H1 (cell line): ENCODE data around the gene TRAT1. TPM values are rescaled to one million over a fixed set of nuclear protein-coding genes. Genes with fewer than 3 reads are reported as not detected.

ENCODE experiments used
- CTCF ChIA-PET: fragments of 300-600 bp; sonication (Branson Sonifier 250); formaldehyde crosslinking; loops from one replicate; lab custom pipeline; 2021; ENCODE audit not compliant: partially characterized antibody; lab: Charles Lee
- POLR2A ChIA-PET: fragments of 300-600 bp; sonication (Branson Sonifier 250); formaldehyde crosslinking; loops from one replicate; lab custom pipeline; 2021; ENCODE audit warnings: inconsistent platforms; ENCODE audit not compliant: partially characterized antibody; lab: Charles Lee
- DNase-seq, 2 experiments: peaks; one replicate each; pipeline versions ENCODE4 v3.0.0 to v3.0.0-alpha.2; 2010 to 2022; ENCODE audit warnings: low spot score in 2 of 2, low read depth in 1 of 2, mixed read lengths in 1 of 2
- FAIRE-seq: peaks from 2 replicates; lab custom pipeline; 2011; peaks lifted over from hg19 to GRCh38; lab: Jason Lieb, UNC
- H2AFZ ChIP-seq: 2 replicates; pipeline ENCODE4 v1.8.1; 2012; ENCODE audit warnings: low read length, inconsistent platforms
- H2AK5ac ChIP-seq: 2 replicates; pipeline ENCODE4 v1.6.1; 2013; ENCODE audit warnings: low read depth, low read length
- H2BK120ac ChIP-seq: replicated peaks from 2 replicates; pipeline ENCODE3; 2013; ENCODE audit warnings: low read depth, low read length, inconsistent platforms
- H2BK12ac ChIP-seq: 2 replicates; pipeline ENCODE4 v1.6.1; 2013; ENCODE audit warnings: low read depth, low read length
- H2BK15ac ChIP-seq: 2 replicates; pipeline ENCODE4 v1.6.1; 2013; ENCODE audit warnings: low read length
- H2BK20ac ChIP-seq: 2 replicates; pipeline ENCODE4 v1.6.1; 2013; ENCODE audit warnings: low read length
- H2BK5ac ChIP-seq: 2 replicates; pipeline ENCODE4 v1.6.1; 2013; ENCODE audit warnings: low read depth, low read length
- H3K14ac ChIP-seq: 2 replicates; pipeline ENCODE4 v1.6.1; 2013; ENCODE audit warnings: inconsistent platforms; ENCODE audit not compliant: insufficient read length
- H3K18ac ChIP-seq: 2 replicates; pipeline ENCODE4 v1.6.1; 2013; ENCODE audit warnings: low read length; ENCODE audit errors: extremely low read depth
- H3K23ac ChIP-seq: 2 replicates; pipeline ENCODE4 v1.6.1; 2013; ENCODE audit warnings: inconsistent platforms; ENCODE audit not compliant: insufficient read length
- H3K23me2 ChIP-seq: 2 replicates; pipeline ENCODE4 v1.6.1; 2013; ENCODE audit warnings: low read depth, low read length
- H3K27ac ChIP-seq: 2 replicates; pipeline ENCODE4 v1.6.1; 2011; ENCODE audit warnings: low read depth, low read length, inconsistent platforms
- H3K27me3 ChIP-seq, 4 experiments: replicated peaks in 1 of 4; 1 replicate in 1 of 4; 2 replicates in 3 of 4; pipeline versions ENCODE4 v1.6.1 to v1.8.1; 2011 to 2013; ENCODE audit warnings: low read length in 3 of 4, mild to moderate bottlenecking in 3 of 4, inconsistent platforms in 2 of 4, mixed read lengths in 2 of 4, moderate library complexity in 1 of 4; ENCODE audit not compliant: control insufficient read depth in 3 of 4, insufficient read depth in 3 of 4; ENCODE audit errors: extremely low read depth in 1 of 4
- H3K36me3 ChIP-seq, 4 experiments: 2 replicates each; pipeline versions ENCODE4 v1.6.1 to v1.8.1; 2011 to 2013; ENCODE audit warnings: mild to moderate bottlenecking in 4 of 4, low read length in 3 of 4, moderate library complexity in 2 of 4, control low read depth in 1 of 4, inconsistent platforms in 1 of 4; ENCODE audit not compliant: insufficient read depth in 4 of 4, control insufficient read depth in 2 of 4
- H3K4ac ChIP-seq: replicated peaks from 2 replicates; pipeline ENCODE3; 2013; ENCODE audit warnings: low read length, low read depth, mixed read lengths, inconsistent platforms; ENCODE audit not compliant: insufficient read length
- H3K4me1 ChIP-seq, 4 experiments: replicated peaks in 1 of 4; 1 replicate in 1 of 4; 2 replicates in 3 of 4; pipeline versions ENCODE4 v1.6.1 to v1.8.1; 2011 to 2013; ENCODE audit warnings: low read length in 3 of 4, inconsistent platforms in 2 of 4, mixed read lengths in 1 of 4; ENCODE audit not compliant: insufficient read depth in 4 of 4, control insufficient read depth in 3 of 4
- H3K4me2 ChIP-seq, 2 experiments: 2 replicates each; pipeline versions ENCODE4 v1.6.1 to v1.8.1; 2011 to 2013; ENCODE audit warnings: low read depth in 2 of 2, low read length in 2 of 2, control low read depth in 1 of 2, inconsistent platforms in 1 of 2, mild to moderate bottlenecking in 1 of 2; ENCODE audit not compliant: insufficient read depth in 1 of 2
- H3K4me3 ChIP-seq, 4 experiments: fragments of 200-600, 300-600 bp in 1 of 4; sonication (generic), shearing (Covaris generic), sonication (Bioruptor Twin) in 1 of 4; 2 replicates each; pipeline versions ENCODE4 v1.5.1 to v1.8.1; 2011 to 2016; ENCODE audit warnings: low read length in 4 of 4, low read depth in 3 of 4, control low read depth in 2 of 4, inconsistent platforms in 2 of 4, mild to moderate bottlenecking in 2 of 4, mixed read lengths in 1 of 4, moderate library complexity in 1 of 4; ENCODE audit not compliant: insufficient read depth in 2 of 4; ENCODE audit errors: extremely low read depth in 1 of 4
- H3K56ac ChIP-seq: replicated peaks from 2 replicates; pipeline ENCODE3; 2013; ENCODE audit warnings: low read depth, mild to moderate bottlenecking, mixed read lengths, low read length, inconsistent platforms; ENCODE audit not compliant: insufficient read length
- H3K79me1 ChIP-seq: 2 replicates; pipeline ENCODE4 v1.6.1; 2013; ENCODE audit warnings: low read depth, low read length, control low read depth
- H3K79me2 ChIP-seq, 2 experiments: 2 replicates each; pipeline versions ENCODE4 v1.6.1 to v1.8.1; 2012 to 2013; ENCODE audit warnings: low read length in 2 of 2, mild to moderate bottlenecking in 2 of 2, inconsistent platforms in 1 of 2; ENCODE audit not compliant: insufficient read depth in 2 of 2, control insufficient read depth in 1 of 2
- H3K9ac ChIP-seq, 4 experiments: replicated peaks in 1 of 4; 1 replicate in 1 of 4; 2 replicates in 3 of 4; pipeline versions ENCODE4 v1.6.1 to v1.8.1; 2011 to 2013; ENCODE audit warnings: low read depth in 3 of 4, low read length in 3 of 4, control low read depth in 2 of 4, mild to moderate bottlenecking in 2 of 4, moderate library complexity in 2 of 4, inconsistent platforms in 1 of 4; ENCODE audit errors: extremely low read depth in 1 of 4
- H3K9me3 ChIP-seq, 2 experiments: 2 replicates each; pipeline versions ENCODE4 v1.6.1 to v1.8.1; 2012 to 2013; ENCODE audit warnings: mild to moderate bottlenecking in 2 of 2, moderate library complexity in 2 of 2, control low read depth in 1 of 2, inconsistent platforms in 1 of 2, low read depth in 1 of 2, low read length in 1 of 2, mixed read lengths in 1 of 2; ENCODE audit not compliant: insufficient read depth in 2 of 2
- H4K20me1 ChIP-seq, 2 experiments: replicated peaks in 1 of 2; 2 replicates each; pipeline versions ENCODE3 to v1.8.1; 2011 to 2013; ENCODE audit warnings: inconsistent platforms in 2 of 2, low read length in 2 of 2, mild to moderate bottlenecking in 1 of 2; ENCODE audit not compliant: insufficient read depth in 2 of 2, control insufficient read depth in 1 of 2
- H4K5ac ChIP-seq: 2 replicates; pipeline ENCODE4 v1.6.1; 2013; ENCODE audit warnings: low read length, low read depth, mixed read lengths, inconsistent platforms; ENCODE audit not compliant: insufficient read length
- H4K8ac ChIP-seq: 2 replicates; pipeline ENCODE4 v1.8.0; 2013; ENCODE audit warnings: mild to moderate bottlenecking, moderate library complexity, low read length, inconsistent platforms; ENCODE audit not compliant: insufficient read depth; ENCODE audit errors: extremely low read depth
- H4K91ac ChIP-seq: replicated peaks from 2 replicates; pipeline ENCODE3; 2013; ENCODE audit warnings: low read length, mixed read lengths, inconsistent platforms; ENCODE audit not compliant: insufficient read length
- ASH2L ChIP-seq: fragments of 200-600, 300-600 bp; sonication (generic); IDR thresholded peaks from one replicate; pipeline ENCODE4 v1.7.1; 2017; ENCODE audit warnings: low read length
- CBX8 ChIP-seq: fragments of 300-800, 300-1000 bp; sonication (generic); IDR thresholded peaks from 2 replicates; pipeline ENCODE4 v1.7.1; 2016; ENCODE audit warnings: low read depth, low read length, borderline replicate concordance
- CEBPB ChIP-seq: IDR thresholded peaks from 2 replicates; pipeline ENCODE4 v1.6.1; 2012; ENCODE audit warnings: low read depth, low read length
- EGR1 ChIP-seq: IDR thresholded peaks from 2 replicates; pipeline ENCODE4 v1.6.1; 2011; ENCODE audit warnings: low read depth, low read length, borderline replicate concordance
- FOSL1 ChIP-seq: IDR thresholded peaks from 2 replicates; pipeline ENCODE4 v1.6.1; 2011; ENCODE audit warnings: mild to moderate bottlenecking, low read depth, low read length, moderate library complexity; ENCODE audit not compliant: insufficient read depth
- GABPA ChIP-seq: IDR thresholded peaks from 2 replicates; pipeline ENCODE4 v1.6.1; 2011; ENCODE audit warnings: mild to moderate bottlenecking, low read length, moderate library complexity, borderline replicate concordance; ENCODE audit not compliant: insufficient read depth
- HDAC6 ChIP-seq: IDR thresholded peaks from one replicate; pipeline ENCODE4 v1.7.1; 2012; ENCODE audit warnings: low read depth, mild to moderate bottlenecking, inconsistent platforms, low read length, moderate library complexity
- KDM1A ChIP-seq: fragments of 200-600, 300-600 bp; sonication (generic); IDR thresholded peaks from 2 replicates; pipeline ENCODE4 v1.7.1; 2016; ENCODE audit warnings: mild to moderate bottlenecking, low read length, borderline replicate concordance
- KDM5A ChIP-seq: fragments of 200-600 bp; IDR thresholded peaks from 2 replicates; pipeline ENCODE4 v1.7.1; 2012; ENCODE audit warnings: mild to moderate bottlenecking, low read length, inconsistent platforms, mixed read lengths
- PHF8 ChIP-seq: fragments of 200-600 bp; sonication (generic); conservative IDR thresholded peaks from 2 replicates; pipeline ENCODE4 v1.7.1; 2012; ENCODE audit warnings: low read depth, mild to moderate bottlenecking, inconsistent platforms, low read length, moderate library complexity
- POU5F1 ChIP-seq: IDR thresholded peaks from 2 replicates; pipeline ENCODE4 v1.6.1; 2011; ENCODE audit warnings: low read depth, mild to moderate bottlenecking, low read length, moderate library complexity
- RAD21 ChIP-seq, 2 experiments: IDR thresholded peaks in 1 of 2; conservative IDR thresholded peaks in 1 of 2; 2 replicates each; pipeline ENCODE4 v1.6.1; 2011; ENCODE audit warnings: low read depth in 2 of 2, low read length in 2 of 2, improper control_type of control experiment in 1 of 2, inconsistent platforms in 1 of 2, mild to moderate bottlenecking in 1 of 2, moderate library complexity in 1 of 2
- SAP30 ChIP-seq: fragments of 300-600 bp; sonication (generic); IDR thresholded peaks from 2 replicates; pipeline ENCODE4 v1.7.1; 2012; ENCODE audit warnings: low read length, moderate library complexity, mild to moderate bottlenecking, inconsistent platforms; ENCODE audit not compliant: insufficient read depth, insufficient replicate concordance
- SP1 ChIP-seq: IDR thresholded peaks from 2 replicates; pipeline ENCODE4 v1.6.1; 2011; ENCODE audit warnings: low read depth, low read length
- WGBS, 2 experiments: shearing (Covaris generic) in 1 of 2; methylation state at CpG; one replicate each; pipeline versions ENCODE4 v1.1.6 to v1.1.7; 2013 to 2015; ENCODE audit warnings: low lambda C conversion rate in 2 of 2, mixed read lengths in 2 of 2, inconsistent platforms in 1 of 2, low coverage in 1 of 2, missing lambda C conversion rate in 1 of 2; ENCODE audit not compliant: insufficient replicate concordance in 2 of 2, insufficient coverage in 1 of 2, insufficient read length in 1 of 2; ENCODE audit errors: extremely low coverage in 1 of 2, missing lambda C conversion rate in 1 of 2; 5-methylcytosine and 5-hydroxymethylcytosine counted together
- polyA plus RNA-seq, 7 experiments: library from polyadenylated mRNA; depleted of rRNA in 3 of 7; stranded (reverse) in 5 of 7; unstranded in 2 of 7; fragments of >200 nt in 5 of 7; fragments of 200-250 nt in 2 of 7; gene quantifications; 1 replicate in 5 of 7; 2 replicates in 1 of 7; 4 replicates in 1 of 7; pipeline versions ENCODE4 v1.2.1 to v1.2.3, GENCODE V29; 2011 to 2013; ENCODE audit warnings: missing spikeins in 2 of 7, mixed read lengths in 2 of 7
- total RNA-seq: library from RNA; stranded (reverse); fragmentation: NEBNext Ultra II Directional; extraction: Animal tissue kit (Norgen Biotek cat#: 25700); gene quantifications from 2 replicates; pipeline ENCODE4 v1.2.1, GENCODE V29; 2021

Gene TRAT1
- total and polyA plus RNA-seq, 2 of the 8 experiments (the other 6 are each of a cell fraction or from before 2014, with no cell fraction given), result not detected

- Histone ChIP-seq H3K18ac (no peak overlapping the region), H3K23me2 (no peaks in the 10 kb centered on the region; the same call in 1 of the 2 replicates), H2BK5ac (no peak overlapping the region), H4K5ac (no peak overlapping the region), H3K4me3 (no peak overlapping the region), H3K4me2 (no peak overlapping the region), H4K8ac (no peak overlapping the region), H2AK5ac (no peak overlapping the region), H3K79me1 (no peaks in the 10 kb centered on the region), H3K4me1 (no peaks in the 10 kb centered on the region), H3K27me3 (no peaks in the 10 kb centered on the region), H3K36me3 (no peaks in the 10 kb centered on the region), H3K4ac (no peak overlapping the region), H3K27ac (no peak overlapping the region), H2BK12ac (no peak overlapping the region), H3K14ac (no peak overlapping the region), H2BK15ac (no peak overlapping the region), H3K79me2 (no peaks in the 10 kb centered on the region), H4K20me1 (no peaks in the 10 kb centered on the region), H3K56ac (no peak overlapping the region), H3K9ac (no peak overlapping the region), H3K9me3 (no peaks in the 10 kb centered on the region), H3K23ac (no peak overlapping the region), H2AFZ (no peak overlapping the region), H2BK20ac (no peak overlapping the region), H2BK120ac (no peak overlapping the region), H4K91ac (no peak overlapping the region)
- DNase-seq (no peak), FAIRE-seq (no peak)
- 100% methylated on average over 1 of the region's 1 CpG; no CpG with 5 or more reads in 1 of the 2 experiments for WGBS, 2 experiments
- ChIA-PET POLR2A (no interaction called here), CTCF (interaction anchor here (1.6 kb wide), 1 partner anchor 71 kb away, joined by 5 read pairs; no protein-coding TSS in a partner anchor)
- TF ChIP-seq RAD21 (IDR thresholded peaks at IDR 0.05 in 1 of 2, conservative IDR thresholded peaks at IDR 0.05 in 1 of 2; ENCODE audit: low read depth in 2 of 2, low read length in 2 of 2) (no peak), POU5F1 (no peak), EGR1 (no peak), GABPA (no peak), SP1 (no peak), FOSL1 (no peak), PHF8 (no peak), ASH2L (no peak), SAP30 (no peak), CEBPB (no peak), HDAC6 (no peak), CBX8 (no peak), KDM1A (no peak), KDM5A (no peak)
These were observed 26.5 kb downstream of the TRAT1 start for GRCh38 chr3:108849075-108849474.
